ENCODE measurements around the gene PCDH1. TPM values are rescaled to one million over a fixed set of nuclear protein-coding genes. Genes with fewer than 3 reads are reported as not detected.
A peak's percentile ranks its signal among the peaks of the same experiment; 100 is the strongest.

PCDH1 gene
- total and polyA plus RNA-seq, 2 of the 13 experiments (the other 11 are each of a cell fraction or from before 2014, with no cell fraction given), result 0.11 to 0.83 TPM

GRCh38 chr5:141814064-141814964 is 63.9 kb downstream of the PCDH1 start (continued):
- TF ChIP-seq SMC3 (IDR thresholded peaks at IDR 0.05; ENCODE audit: low read length), result peak; percentile 16; the same call in 1 of the 2 replicates

- no peak overlapping the region for H3K27ac ChIP-seq (ENCODE audit: extremely low read length, insufficient read depth, low read length)
- TF ChIP-seq ZNF232 (CRISPR knock-in tag; IDR thresholded peaks at IDR 0.05; ENCODE audit: borderline replicate concordance), result no peak
- no peak for TF ChIP-seq ZNF34 (CRISPR knock-in tag; IDR thresholded peaks at IDR 0.05; ENCODE audit: borderline replicate concordance)
- no peak for TF ChIP-seq ZSCAN22 (CRISPR knock-in tag; IDR thresholded peaks at IDR 0.05)
- TF ChIP-seq ZNF280D (CRISPR knock-in tag; IDR thresholded peaks at IDR 0.05), result no peak
- TF ChIP-seq RARG (CRISPR knock-in tag; IDR thresholded peaks at IDR 0.05; ENCODE audit: low read depth), result no peak
- no peak for TF ChIP-seq RARA (CRISPR knock-in tag; IDR thresholded peaks at IDR 0.05)
- no peak for TF ChIP-seq E2F5 (CRISPR knock-in tag; conservative IDR thresholded peaks at IDR 0.05)
- no peak for TF ChIP-seq ZNF850 (CRISPR knock-in tag; conservative IDR thresholded peaks at IDR 0.05)
- no peak for TF ChIP-seq MAF1 (CRISPR knock-in tag; IDR thresholded peaks at IDR 0.05; ENCODE audit: borderline replicate concordance)
- no peak for TF ChIP-seq TEAD2 (CRISPR knock-in tag; IDR thresholded peaks at IDR 0.05)
- no peak for TF ChIP-seq ZNF33A (CRISPR knock-in tag; IDR thresholded peaks at IDR 0.05; ENCODE audit: borderline replicate concordance)
- TF ChIP-seq ZMAT3 (CRISPR knock-in tag; conservative IDR thresholded peaks at IDR 0.05), result no peak
- TF ChIP-seq NCOA2 (CRISPR knock-in tag; IDR thresholded peaks at IDR 0.05), result no peak
- no peak for TF ChIP-seq KAT7 (CRISPR knock-in tag; IDR thresholded peaks at IDR 0.05; ENCODE audit: borderline replicate concordance)
- TF ChIP-seq ZNF513 (CRISPR knock-in tag; conservative IDR thresholded peaks at IDR 0.05), result no peak
- H2AFZ ChIP-seq (ENCODE audit: low read length), result no peak overlapping the region
- POLR2A ChIA-PET, result no interaction called here
- H3K9me3 ChIP-seq (ENCODE audit: low read length), result no peaks in the 10 kb centered on the region
- ATAC-seq (no peak), DNase-seq (ENCODE audit: low spot score) (no peak), FAIRE-seq (no peak)
- peaks cover 0 to 33% of the 10 kb centered on the region in 2 experiments; a peak in 2 of 5 replicates for H3K27me3 ChIP-seq (ENCODE audit: control insufficient read depth in 1 of 2, insufficient read depth in 2 of 2, low read length in 2 of 2)
- H3K4me3 ChIP-seq (replicated peaks in 1 of 3; ENCODE audit: insufficient read depth in 1 of 3, low read depth in 2 of 3, low read length in 3 of 3), result no peak overlapping the region
- H4K20me1 ChIP-seq (ENCODE audit: insufficient read depth, low read length), result no peaks in the 10 kb centered on the region
- in situ Hi-C loops (cut with HindIII; ENCODE audit: extremely low pct_ligation_motif_present, low pct_unique_long_range_greater_than_20kb), result loop anchor here (10.0 kb wide), 1 partner anchor 108 kb away; no protein-coding TSS in a partner anchor
- no peak overlapping the region for H3K9ac ChIP-seq (ENCODE audit: insufficient read depth, low read depth, low read length)
- intact Hi-C loops (cut with micrococcal nuclease; ENCODE audit: unreplicated experiment), result loop anchor here (5.0 kb wide), 1 partner anchor 65 kb away; the partner anchor contains the start of gene PCDH1
- CTCF ChIA-PET (ENCODE audit: low intra/inter-chr PET ratio, low total read pairs), result no interaction called here
- H3K4me2 ChIP-seq (ENCODE audit: low read depth, low read length), result no peak overlapping the region
- no peaks in the 10 kb centered on the region for H3K4me1 ChIP-seq (ENCODE audit: insufficient read depth, low read length)
- 0% methylated on average over 2 of the region's 2 CpGs for WGBS (ENCODE audit: low lambda C conversion rate)
- no TSS peak for BruUV-seq (replicated peaks)
- H3K36me3 ChIP-seq (replicated peaks in 1 of 2; ENCODE audit: control insufficient read depth in 1 of 2, insufficient read depth in 2 of 2, low read length in 2 of 2), result no peaks in the 10 kb centered on the region
- H3K79me2 ChIP-seq (ENCODE audit: insufficient read depth, low read length), result no peaks in the 10 kb centered on the region
Observed at GRCh38 chr5:141812512-141812911, 65.7 kb downstream of the PCDH1 start.
